Uterus (tissue), 2 donors: ENCODE results near the gene MEIS2.

Experiments used
- CTCF ChIP-seq, 4 experiments: fragments of 200-600 bp in 2 of 4; fragments of 450-650 bp in 2 of 4; sonication (generic) in 2 of 4; IDR thresholded peaks; one replicate each; pipeline ENCODE4 v1.5.1; 2016 to 2019; ENCODE audit warnings: antibody characterized with exemption in 4 of 4, mild to moderate bottlenecking in 2 of 4, moderate library complexity in 1 of 4
- POLR2A ChIP-seq, 2 donors: fragments of 450-650 bp; IDR thresholded peaks; one replicate each; pipeline ENCODE4 v1.6.1; 2016; ENCODE audit warnings: antibody characterized with exemption in 2 of 2, mild to moderate bottlenecking in 1 of 2, moderate library complexity in 1 of 2

GRCh38 chr15:37088436-37088835 is 11.9 kb downstream of the MEIS2 start:
- no peak for TF ChIP-seq POLR2A (IDR thresholded peaks at IDR 0.05)
- no peak for TF ChIP-seq CTCF (IDR thresholded peaks at IDR 0.05)
